Stimulated activated CD8-positive, alpha-beta memory T cell treated with anti-CD3 and anti-CD28 coated beads, Interleukin-12 subunit alpha, Interleukin-12 subunit beta, amount 100 ng/mL, for 24 hours (primary cell): ENCODE measurements around the gene TRPM3.

Experiments used
- DNase-seq: peaks from one replicate; pipeline ENCODE4 v3.0.0-alpha.2; 2020; ENCODE audit errors: extremely low read depth

TRPM3 gene

GRCh38 chr9:71098801-71099200 lies 22.6 kb downstream of the TRPM3 start:
- no peak for DNase-seq

DNA sequence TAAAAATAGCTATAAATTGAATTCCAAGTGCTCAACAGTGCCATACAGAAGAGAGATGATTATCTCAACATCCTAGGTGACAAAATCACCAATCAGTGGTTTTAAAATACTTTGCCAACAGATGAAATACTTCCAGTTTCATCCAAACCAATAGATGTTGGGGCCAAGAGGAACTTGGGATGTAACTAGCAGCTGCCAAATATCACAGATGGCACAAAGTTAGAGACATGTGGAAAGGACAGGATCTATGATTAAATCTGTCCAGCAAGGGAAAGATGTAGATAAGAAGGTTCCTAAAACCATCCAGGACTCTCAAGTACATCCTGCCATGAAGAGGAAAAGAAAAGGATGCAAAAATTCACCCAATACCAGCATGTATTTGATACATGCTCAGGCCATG lies 23.8 kb downstream of the TRPM3 start:
- no peak for DNase-seq

GRCh38 chr9:71096421-71097108 lies 24.9 kb downstream of the TRPM3 start:
- no peak for DNase-seq

GRCh38 chr9:71094708-71095251 lies 26.6 kb downstream of the TRPM3 start:
- no peak for DNase-seq

- no peak for DNase-seq
These were observed 30.5 kb downstream of the TRPM3 start for GRCh38 chr9:71090896-71091295.

DNA sequence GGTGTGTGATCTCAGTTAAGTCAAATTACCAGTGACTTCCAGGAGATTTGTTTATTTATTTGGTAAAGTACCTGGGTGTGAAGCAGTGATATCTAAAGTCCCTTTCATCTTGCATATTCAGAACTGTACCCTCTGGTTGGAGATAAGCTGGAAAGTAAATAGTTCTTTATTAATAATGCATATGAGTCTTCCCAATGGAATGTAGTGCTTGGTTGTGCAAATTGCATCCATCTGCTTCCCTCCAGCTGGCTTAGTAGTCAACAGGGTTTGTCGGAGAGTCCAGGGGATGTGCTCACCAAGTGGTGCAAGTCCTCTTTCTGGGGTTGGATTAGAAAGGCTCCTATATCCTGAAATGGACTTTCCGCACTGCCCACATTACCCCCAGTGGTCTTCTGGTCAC lies 42.0 kb downstream of the TRPM3 start:
- DNase-seq, result no peak

GRCh38 chr9:71076096-71076495 lies 45.3 kb downstream of the TRPM3 start:
- DNase-seq, result no peak

DNA sequence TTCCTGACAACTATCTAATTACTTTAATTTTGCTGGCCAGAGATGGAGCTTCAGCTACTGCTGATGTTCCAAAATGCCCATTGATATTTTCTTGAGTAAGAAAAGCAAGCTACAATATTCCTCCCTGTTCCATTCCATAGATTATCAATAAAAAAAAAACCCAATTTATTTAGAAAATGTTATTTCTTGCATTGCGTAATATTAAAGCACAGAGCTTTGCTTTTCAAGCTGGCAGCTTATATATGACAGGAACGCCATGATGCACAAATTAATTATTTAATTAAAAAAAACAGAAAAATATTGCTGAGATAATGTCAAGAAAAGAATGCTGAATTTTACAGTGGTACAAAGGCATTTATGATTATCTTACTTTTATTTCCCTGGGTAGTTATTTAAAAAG lies 47.9 kb downstream of the TRPM3 start:
- no peak for DNase-seq

GRCh38 chr9:71072587-71072986 lies 48.8 kb downstream of the TRPM3 start:
- DNase-seq, result no peak

- DNase-seq, result no peak
These were observed 49.8 kb downstream of the TRPM3 start for GRCh38 chr9:71071633-71072032.

GRCh38 chr9:71058660-71059059 lies 62.8 kb downstream of the TRPM3 start:
- DNase-seq, result no peak

GRCh38 chr9:71052287-71052686 lies 69.1 kb downstream of the TRPM3 start:
- DNase-seq, result no peak

DNA sequence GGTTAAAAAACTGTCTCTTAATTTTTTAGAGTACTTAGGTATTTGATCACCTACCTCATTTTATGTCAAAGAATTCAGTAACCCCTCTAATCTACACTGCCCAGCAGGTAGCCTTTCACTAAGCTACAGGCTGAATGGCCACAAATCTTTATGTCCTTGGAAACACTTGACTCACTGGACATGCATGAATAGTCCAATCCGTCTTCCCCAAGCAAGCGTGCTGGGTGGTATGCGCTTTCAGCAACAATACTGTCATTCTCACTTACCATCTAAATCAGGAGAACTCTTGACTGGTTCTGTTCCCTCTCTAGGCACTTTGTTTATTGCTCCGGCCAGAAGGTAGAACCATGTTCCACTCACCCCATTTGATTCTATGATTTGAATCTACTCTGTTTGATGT lies 73.1 kb downstream of the TRPM3 start:
- DNase-seq, result no peak

GRCh38 chr9:71042448-71042990 lies 78.9 kb downstream of the TRPM3 start:
- DNase-seq, result no peak

- no peak for DNase-seq
These were observed 83.9 kb downstream of the TRPM3 start for GRCh38 chr9:71037521-71037920.

DNA sequence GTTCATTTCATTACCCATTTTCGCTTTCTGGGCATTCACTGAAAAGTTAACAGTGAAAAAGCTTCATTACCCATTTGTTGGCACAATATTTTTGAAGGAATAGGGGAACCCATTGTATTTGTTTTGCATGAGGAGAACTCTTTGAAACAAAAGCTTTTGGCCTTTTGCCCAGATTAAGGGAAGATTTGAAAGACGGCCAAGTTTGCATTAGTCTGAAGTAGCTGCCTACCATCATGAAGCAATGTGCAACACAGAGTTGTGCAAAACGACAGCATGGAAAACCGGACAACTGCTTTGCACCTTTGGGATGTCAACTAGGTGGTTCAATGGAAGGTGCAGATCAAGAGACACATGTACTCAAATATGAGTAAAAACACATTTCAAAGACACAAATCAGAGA lies 84.9 kb downstream of the TRPM3 start:
- DNase-seq, result no peak

- DNase-seq, result no peak
These were observed 88.6 kb downstream of the TRPM3 start for GRCh38 chr9:71032779-71033178.

DNA sequence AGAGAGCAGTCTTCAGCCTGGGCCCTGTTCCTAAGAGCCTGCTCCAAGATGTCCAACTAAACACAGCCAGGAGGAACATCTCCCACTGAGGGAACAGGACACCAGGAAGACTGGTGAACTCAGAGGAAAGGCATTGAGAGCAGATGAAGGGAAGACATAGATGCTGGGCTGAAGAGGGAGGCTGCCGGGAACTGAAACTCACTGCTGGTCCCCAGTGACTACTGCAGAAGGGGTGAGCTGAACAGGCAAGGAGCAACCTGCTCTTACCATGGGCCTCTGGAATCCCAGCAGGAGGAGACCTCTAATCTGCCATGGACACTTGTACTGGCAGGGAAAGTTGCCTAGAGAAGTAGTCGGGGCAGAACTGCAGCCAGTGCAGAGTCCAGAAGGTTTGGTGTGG lies 95.7 kb downstream of the TRPM3 start:
- DNase-seq, result no peak

DNA sequence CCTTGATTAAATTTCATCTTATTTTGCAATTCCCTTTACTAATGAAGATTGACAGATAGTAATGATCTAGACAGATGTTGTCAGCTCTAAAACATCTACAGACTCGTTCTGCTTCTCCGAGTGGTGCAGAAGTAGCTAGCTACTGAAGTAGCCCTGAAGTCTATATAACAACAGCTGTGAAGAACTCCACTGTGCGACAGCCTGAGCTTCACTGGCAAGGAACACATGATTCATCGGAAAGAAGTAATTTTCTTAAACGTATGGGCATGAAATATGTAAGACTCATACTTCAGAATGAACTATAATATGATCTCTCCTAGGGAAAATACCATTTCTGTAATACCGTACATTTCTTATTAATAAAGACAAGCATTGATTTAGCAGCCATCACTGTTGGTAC lies 96.2 kb downstream of the TRPM3 start:
- DNase-seq, result no peak

GRCh38 chr9:71010258-71010657 lies 111.2 kb downstream of the TRPM3 start:
- no peak for DNase-seq

DNA sequence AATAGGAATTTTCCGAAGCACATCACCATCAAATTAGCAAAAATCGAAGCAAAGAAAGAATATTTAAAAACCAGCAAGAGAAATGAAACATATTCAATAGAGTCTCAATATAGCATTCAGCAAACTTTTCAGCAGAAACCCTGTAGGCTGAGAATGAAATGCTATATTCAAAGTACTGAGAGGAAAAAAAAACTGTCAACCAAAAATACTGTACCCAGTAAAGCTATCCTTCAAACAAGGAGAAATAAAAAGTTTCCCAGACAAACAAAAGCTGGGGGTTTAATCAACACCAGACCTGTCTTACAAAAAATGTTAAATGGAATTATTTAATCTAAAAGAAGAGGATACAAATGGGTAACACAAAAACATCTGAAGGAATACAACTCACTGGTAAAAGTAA lies 116.0 kb downstream of the TRPM3 start:
- no peak for DNase-seq

DNA sequence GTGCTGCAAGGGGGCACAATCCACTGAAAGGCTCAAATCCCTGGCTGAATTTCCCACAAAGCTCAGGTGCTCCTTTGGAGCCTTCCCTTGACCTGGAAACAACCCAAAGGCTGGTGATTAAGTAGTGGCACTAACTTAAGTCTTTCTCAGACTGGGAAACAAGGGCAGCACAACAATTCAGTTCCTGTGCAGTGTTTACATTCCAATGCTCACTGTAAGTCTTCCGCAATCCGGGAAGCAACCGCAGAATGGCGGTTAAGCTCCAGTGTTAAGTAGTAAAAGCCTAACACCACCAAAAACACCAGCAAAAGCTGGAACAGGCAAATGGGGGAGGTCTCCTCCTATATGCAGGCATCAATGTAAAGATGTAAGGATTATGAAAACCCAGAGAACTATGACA lies 117.2 kb downstream of the TRPM3 start:
- no peak for DNase-seq

GRCh38 chr9:71003346-71003745 lies 118.1 kb downstream of the TRPM3 start:
- no peak for DNase-seq
